T follicular helper cell (primary cell): ENCODE results near the gene CCP110.
A peak's percentile ranks its signal among the peaks of the same experiment; 100 is the strongest.

Experiments
- DNase-seq: peaks from one replicate; pipeline ENCODE4 v3.0.0-alpha.2; 2020; ENCODE audit warnings: low read depth
- total RNA-seq, 2 experiments: gene quantifications; one replicate each; lab custom pipeline; 2026; lab: John Stamatoyannopoulos, UW

Gene CCP110, protein sequence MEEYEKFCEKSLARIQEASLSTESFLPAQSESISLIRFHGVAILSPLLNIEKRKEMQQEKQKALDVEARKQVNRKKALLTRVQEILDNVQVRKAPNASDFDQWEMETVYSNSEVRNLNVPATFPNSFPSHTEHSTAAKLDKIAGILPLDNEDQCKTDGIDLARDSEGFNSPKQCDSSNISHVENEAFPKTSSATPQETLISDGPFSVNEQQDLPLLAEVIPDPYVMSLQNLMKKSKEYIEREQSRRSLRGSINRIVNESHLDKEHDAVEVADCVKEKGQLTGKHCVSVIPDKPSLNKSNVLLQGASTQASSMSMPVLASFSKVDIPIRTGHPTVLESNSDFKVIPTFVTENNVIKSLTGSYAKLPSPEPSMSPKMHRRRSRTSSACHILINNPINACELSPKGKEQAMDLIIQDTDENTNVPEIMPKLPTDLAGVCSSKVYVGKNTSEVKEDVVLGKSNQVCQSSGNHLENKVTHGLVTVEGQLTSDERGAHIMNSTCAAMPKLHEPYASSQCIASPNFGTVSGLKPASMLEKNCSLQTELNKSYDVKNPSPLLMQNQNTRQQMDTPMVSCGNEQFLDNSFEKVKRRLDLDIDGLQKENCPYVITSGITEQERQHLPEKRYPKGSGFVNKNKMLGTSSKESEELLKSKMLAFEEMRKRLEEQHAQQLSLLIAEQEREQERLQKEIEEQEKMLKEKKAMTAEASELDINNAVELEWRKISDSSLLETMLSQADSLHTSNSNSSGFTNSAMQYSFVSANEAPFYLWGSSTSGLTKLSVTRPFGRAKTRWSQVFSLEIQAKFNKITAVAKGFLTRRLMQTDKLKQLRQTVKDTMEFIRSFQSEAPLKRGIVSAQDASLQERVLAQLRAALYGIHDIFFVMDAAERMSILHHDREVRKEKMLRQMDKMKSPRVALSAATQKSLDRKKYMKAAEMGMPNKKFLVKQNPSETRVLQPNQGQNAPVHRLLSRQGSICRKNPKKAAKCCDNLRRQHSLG
- 39.2 to 49.1 reads per million in 2 experiments for total RNA-seq

DNA sequence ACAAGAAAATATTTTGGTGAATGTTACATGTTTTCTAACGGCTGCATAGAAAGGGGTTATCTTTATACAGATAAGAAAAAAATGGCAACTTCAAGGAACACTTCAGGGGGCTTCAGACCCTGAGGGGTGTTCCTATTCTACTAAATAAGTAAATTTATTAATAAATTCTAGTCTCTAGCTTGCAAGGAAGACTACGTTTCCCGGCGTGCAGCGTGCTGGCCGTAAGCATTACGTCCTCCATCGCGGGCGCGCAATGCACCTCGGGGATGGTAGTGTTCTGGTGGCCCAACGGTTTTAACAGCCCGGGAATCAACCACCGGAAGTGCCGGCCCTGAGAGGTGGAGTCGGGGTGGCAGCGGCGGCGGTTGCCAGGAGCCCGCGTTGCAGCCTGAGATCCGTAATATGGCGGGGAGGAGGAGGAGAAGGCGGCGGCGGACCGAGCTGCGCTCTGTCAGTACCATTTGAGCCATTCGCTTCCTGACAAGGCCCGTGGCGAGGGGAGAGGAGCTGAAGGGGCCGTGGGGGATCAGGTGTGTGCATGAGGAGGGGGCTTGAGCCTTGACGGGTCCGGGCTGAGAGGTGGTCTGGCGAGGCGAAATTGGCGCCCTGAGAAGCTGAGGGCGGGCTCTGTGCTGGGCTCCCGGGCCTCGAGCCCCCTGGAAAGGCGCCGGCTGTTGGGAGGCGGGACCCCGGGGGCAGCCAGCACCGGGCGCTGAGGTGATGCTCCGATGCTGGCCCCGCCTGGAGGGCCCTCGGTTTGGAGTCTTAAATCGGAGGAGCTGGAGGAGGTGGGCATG is at the start of gene CCP110:
Gene CCP110 (plus strand): TSS at position 384 of the 797 bp plus-strand sequence. CDS start 3,940 bp downstream, outside the sequence.
- peak; percentile 94 for DNase-seq

DNA sequence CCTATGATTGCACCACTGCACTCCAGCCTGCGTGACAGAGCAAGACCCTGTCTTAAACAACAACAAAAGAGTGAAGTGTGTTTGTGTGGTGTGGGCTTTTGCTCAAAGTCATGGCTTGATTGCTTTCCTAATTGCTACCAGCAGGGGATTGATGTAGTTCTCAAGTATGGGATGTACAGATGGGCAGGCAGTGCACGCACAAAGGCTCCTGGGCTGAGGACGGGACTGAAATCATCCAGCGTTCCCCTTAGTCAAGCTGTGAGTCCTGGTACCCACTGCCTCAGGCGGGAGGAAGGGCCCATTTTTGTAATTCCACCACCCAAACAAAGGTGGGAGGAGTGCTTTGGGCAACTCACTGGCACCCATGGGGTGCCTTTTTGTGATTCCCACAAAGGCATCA is 49.1 kb upstream of the CCP110 start:
- no peak for DNase-seq

- DNase-seq, result no peak
Measured at GRCh38 chr16:19478505-19478904, 45.2 kb upstream of the CCP110 start.

DNA sequence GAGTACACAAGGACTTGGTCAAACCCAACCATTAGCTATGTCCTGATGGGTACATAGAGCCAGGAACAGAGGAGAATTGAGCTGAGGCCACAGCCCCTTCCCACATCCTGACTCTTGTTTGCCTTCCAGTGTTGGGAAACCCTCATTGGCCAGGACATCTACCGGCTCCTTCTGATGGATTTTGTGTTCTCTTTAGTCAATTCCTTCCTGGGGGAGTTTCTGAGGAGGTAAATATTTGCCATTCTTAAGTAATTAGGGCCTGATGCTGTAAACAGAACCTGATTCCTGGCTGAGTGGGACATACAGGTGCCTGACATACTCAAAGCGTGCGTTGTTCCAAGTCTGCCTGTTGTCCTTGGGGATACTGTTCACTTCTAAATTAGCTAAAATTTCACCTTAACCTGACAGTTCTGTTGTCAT is 44.4 kb upstream of the CCP110 start:
- no peak for DNase-seq

DNA sequence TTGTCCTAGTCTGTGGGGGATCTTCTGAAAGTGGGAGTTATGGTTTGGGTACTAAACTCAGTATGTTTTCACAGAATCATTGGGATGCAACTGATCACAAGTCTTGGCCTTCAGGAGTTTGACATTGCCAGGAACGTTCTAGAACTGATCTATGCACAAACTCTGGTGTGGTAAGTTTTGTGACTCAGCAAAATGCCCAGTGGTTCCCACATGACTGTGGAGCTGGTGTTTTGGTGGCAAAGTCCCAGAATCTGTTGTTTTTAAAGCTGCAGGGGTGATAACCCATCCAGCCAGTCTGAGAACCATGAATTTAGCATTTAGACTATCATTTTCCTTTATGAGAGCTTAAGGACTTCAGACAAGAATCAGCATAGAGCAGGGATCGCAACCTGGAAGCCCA is 42.4 kb upstream of the CCP110 start:
- DNase-seq, result no peak

GRCh38 chr16:19481769-19482168 is 42.0 kb upstream of the CCP110 start:
- no peak for DNase-seq

DNA sequence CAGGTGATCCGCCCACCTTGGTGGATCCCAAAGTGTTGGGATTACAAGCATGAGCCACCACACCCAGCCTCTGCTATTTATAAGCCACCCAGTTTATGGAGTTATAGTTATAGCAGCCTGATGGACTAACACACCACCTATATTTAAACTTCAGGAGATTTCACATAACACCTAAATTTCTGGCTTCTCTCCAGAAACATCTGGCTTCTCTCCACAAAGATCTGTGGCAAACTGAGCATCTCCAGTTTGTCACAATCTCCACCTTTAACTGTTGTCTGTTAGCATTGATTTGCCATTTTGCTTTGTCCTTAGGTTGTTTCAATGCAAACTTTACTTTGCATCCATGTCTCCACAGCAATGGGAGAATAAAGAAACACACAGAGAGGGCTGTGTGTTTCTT is 41.5 kb upstream of the CCP110 start:
- no peak for DNase-seq

DNA sequence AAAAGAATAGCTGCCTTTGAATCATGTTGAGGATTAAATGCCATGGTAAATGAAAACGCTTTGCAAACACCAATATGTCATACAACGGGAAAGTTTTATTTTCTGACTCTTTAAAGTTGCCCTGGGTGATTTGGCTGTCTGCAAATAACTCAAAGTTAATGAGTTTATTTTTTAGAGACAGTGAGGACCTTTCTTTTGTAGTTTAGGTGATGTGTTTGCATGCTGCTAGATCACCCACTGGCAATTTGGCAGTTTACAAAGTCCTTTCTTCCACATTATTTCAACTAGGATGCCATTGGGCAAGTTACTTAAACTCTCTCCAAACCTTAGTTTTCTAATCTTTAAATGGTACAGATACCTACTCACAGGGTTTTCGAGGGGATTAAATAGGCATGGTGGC is 39.6 kb upstream of the CCP110 start:
- DNase-seq, result no peak

GRCh38 chr16:19485611-19486010 is 38.1 kb upstream of the CCP110 start:
- DNase-seq, result no peak

DNA sequence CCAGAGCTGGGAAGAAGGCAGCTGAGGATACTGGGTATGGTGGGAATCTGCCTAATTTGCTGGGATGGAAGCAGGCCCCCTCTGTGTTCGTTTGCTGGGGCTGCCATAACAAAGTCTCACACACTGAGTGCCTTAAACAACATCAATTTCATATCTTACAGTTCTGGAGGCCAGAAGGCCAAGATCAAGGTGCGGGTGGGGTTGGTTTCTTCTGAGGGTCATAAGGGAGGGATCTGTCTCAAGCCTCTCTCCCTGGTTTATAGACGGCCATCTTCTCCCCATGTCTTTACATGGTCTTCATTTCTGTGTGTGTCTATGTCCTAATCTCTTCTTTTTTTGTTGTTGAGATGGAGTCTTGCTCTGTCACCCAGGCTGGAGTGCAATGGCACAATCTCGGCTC is 37.7 kb upstream of the CCP110 start:
- no peak for DNase-seq

DNA sequence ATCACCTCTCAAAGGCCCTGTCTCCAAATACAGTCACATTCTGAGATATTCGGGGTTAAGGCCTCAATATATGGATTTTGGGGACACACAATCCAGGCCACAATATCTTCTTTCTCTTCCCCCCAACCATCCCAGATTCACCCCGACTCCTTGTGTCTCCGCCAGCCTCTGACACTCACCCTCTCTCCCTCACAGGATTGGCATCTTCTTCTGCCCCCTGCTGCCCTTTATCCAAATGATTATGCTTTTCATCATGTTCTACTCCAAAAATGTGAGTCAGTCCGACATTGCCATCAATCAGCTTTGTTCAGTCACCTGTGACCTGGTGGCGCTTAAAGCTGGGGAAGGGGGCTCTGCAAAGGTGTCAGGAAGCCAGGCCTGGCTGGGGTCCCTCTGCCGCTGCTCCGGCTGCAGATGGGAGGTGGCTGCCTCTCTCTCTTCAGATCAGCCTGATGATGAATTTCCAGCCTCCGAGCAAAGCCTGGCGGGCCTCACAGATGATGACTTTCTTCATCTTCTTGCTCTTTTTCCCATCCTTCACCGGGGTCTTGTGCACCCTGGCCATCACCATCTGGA is 36.9 kb upstream of the CCP110 start:
- DNase-seq, result no peak

- DNase-seq, result no peak
Measured at GRCh38 chr16:19488213-19488640, 35.5 kb upstream of the CCP110 start.

DNA sequence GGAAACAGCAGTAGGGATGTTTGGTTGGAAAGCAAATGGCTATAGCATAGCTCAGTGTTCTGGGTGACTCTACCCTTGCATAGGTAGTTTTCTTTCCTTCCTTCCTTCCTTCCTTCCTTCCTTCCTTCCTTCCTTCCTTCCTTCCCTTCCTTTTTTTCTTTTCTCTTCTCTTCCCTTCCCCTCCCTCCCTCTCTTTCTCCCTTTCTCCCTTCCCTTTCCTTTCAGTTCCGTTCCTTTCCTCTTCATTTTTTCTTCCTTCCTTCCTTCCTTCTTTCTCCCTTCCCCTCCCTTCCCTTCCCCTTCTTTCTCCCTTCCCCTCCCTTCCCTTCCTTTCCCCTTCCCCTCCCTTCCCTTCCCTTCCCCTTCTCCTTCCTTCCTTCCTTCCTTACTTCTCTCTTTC is 33.1 kb upstream of the CCP110 start:
- DNase-seq, result no peak

- no peak for DNase-seq
Measured at GRCh38 chr16:19497176-19497575, 26.6 kb upstream of the CCP110 start.

DNA sequence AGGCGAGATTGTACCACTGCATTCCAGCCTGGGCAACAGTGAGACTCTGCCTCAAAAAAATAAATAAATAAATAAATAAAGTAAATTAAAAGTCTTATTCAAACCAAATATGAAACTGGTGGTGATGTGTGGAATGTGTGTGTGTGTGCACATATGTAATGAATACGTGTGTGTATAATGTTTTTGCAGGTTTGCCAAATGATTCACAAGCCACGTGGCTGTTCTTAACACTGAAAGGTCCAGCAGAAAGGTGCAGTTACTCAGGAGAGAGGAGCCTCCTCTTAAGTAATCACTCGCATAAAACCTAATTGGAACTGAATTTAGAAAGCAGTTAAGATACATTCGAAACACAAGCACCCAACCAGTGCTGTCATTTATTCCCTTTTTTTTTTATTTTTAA is 24.7 kb upstream of the CCP110 start:
- DNase-seq, result no peak

DNA sequence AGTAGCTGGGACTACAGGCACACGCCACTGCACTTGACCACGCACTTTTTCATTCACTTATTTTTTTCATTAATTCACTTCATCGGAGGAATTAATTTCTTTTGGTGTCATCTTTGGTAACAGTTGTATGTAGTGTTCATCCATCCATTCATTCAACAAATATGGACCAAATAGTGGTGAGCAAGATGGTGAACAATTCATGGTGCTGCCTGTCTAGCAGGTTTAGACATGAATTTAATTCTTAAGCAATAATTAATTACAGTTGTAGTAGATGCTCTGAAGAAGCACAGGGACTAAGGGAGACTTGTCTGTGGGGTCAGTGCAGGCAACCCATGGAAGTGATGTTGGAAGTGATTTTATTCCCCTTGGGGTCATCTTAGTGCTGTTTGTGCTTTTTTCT is 24.3 kb upstream of the CCP110 start:
- no peak for DNase-seq

- DNase-seq, result peak; percentile 44
Measured at GRCh38 chr16:19502395-19503131, 21.2 kb upstream of the CCP110 start.

- DNase-seq, result no peak
Measured at GRCh38 chr16:19503461-19504075, 20.2 kb upstream of the CCP110 start.

DNA sequence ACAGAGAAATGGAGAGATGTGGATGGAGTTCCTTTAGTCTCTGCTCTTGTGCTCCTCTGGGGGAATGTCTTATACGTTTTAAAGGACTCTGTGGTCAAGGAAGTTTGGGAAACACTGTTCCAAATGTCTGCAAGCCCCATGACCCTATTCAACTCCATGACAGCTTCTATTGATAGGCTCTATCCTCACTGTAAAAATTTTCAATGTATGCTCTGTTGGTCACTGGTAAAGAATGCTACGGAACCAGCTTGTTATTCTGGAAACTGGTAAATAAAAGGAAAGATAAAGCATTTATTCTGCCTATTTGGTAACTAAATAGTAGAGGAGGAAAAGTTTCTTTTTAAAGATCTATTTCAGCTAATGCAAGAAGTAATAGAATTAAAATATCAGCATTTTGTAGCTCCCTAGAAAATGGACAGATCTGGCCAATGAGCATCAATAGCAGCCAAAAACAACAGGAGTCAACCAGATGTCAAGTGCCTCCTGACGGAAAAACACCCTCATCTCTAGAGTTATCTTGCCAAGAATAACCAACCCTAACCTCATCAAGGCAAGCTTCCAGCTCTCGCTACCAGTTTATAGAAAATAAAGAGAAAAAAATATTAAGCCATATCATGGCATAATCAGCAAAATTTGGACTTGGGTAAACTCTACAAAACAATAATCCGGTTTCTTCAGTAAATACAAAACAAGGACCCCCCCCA is 18.0 kb upstream of the CCP110 start:
- no peak for DNase-seq

DNA sequence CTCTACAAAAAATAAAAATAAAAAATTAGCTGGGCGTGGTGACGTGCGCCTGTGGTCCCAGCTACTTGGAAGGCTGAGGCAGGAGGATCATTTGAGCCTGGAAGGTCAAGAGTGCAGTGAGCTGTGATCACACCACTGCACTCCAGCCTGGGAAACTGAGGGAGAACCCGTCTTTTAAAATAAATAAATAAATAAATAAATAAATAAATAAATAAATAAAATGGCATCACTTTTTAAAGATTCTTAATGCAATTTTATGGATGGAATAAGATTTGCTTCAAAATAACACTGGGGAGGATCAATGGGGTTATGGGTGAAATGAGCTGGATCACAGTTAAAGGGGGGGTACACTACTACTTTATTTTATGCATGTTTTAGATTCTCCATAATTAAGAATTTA is 16.8 kb upstream of the CCP110 start:
- no peak for DNase-seq
